Astrocyte (in vitro differentiated cells and primary cell): ENCODE data around the gene DDX1. TPM values are rescaled to one million over a fixed set of nuclear protein-coding genes. Genes with fewer than 3 reads are reported as not detected.

Experiments
- DNase-seq: peaks from one replicate; pipeline ENCODE4 v3.0.0-alpha.2; 2010; ENCODE audit warnings: low read depth
- FAIRE-seq: peaks from 2 replicates; lab custom pipeline; 2011; peaks lifted over from hg19 to GRCh38; lab: Jason Lieb, UNC
- H2AFZ ChIP-seq: 2 replicates; pipeline ENCODE4 v1.6.0; 2012; ENCODE audit warnings: low read depth, low read length, inconsistent platforms
- H3K27ac ChIP-seq: 2 replicates; pipeline ENCODE4 v1.5.1; 2011; ENCODE audit warnings: low read depth, low read length, inconsistent platforms
- H3K27me3 ChIP-seq: 2 replicates; pipeline ENCODE4 v1.6.0; 2011; ENCODE audit warnings: low read length, inconsistent platforms; ENCODE audit not compliant: insufficient read depth
- H3K36me3 ChIP-seq: 2 replicates; pipeline ENCODE4 v1.5.1; 2011; ENCODE audit warnings: low read length, inconsistent platforms; ENCODE audit not compliant: insufficient read depth
- H3K4me1 ChIP-seq: 2 replicates; pipeline ENCODE4 v1.5.1; 2011; ENCODE audit warnings: low read length, inconsistent platforms; ENCODE audit not compliant: insufficient read depth
- H3K4me2 ChIP-seq: 2 replicates; pipeline ENCODE4 v1.6.0; 2012; ENCODE audit warnings: low read length, inconsistent platforms
- H3K4me3 ChIP-seq: 2 replicates; pipeline ENCODE4 v1.5.1; 2011; ENCODE audit warnings: low read depth, mild to moderate bottlenecking, low read length, inconsistent platforms; ENCODE audit not compliant: insufficient read depth
- H3K79me2 ChIP-seq: 2 replicates; pipeline ENCODE4 v1.6.0; 2012; ENCODE audit warnings: mild to moderate bottlenecking, low read length, inconsistent platforms; ENCODE audit not compliant: insufficient read depth
- H3K9ac ChIP-seq: 2 replicates; pipeline ENCODE4 v1.6.0; 2012; ENCODE audit warnings: mild to moderate bottlenecking, low read length, inconsistent platforms
- H3K9me3 ChIP-seq: 2 replicates; pipeline ENCODE4 v1.5.1; 2012; ENCODE audit warnings: low read depth, mild to moderate bottlenecking, low read length, inconsistent platforms; ENCODE audit not compliant: insufficient read depth
- H4K20me1 ChIP-seq: 2 replicates; pipeline ENCODE4 v1.6.0; 2012; ENCODE audit warnings: low read length, inconsistent platforms; ENCODE audit not compliant: insufficient read depth
- H3K27ac Mint-ChIP-seq: one replicate; pipeline ENCODE4 v1.8.0; 2021; ENCODE audit warnings: mild to moderate bottlenecking, mixed read lengths; ENCODE audit not compliant: unreplicated experiment
- H3K27me3 Mint-ChIP-seq: one replicate; pipeline ENCODE4 v1.8.0; 2021; ENCODE audit warnings: low read depth, mixed read lengths; ENCODE audit not compliant: unreplicated experiment
- H3K36me3 Mint-ChIP-seq: one replicate; pipeline ENCODE4 v1.8.0; 2021; ENCODE audit warnings: low read depth, mixed read lengths; ENCODE audit not compliant: unreplicated experiment
- H3K4me1 Mint-ChIP-seq: one replicate; pipeline ENCODE4 v1.8.0; 2021; ENCODE audit warnings: low read depth, mixed read lengths; ENCODE audit not compliant: unreplicated experiment
- H3K4me3 Mint-ChIP-seq: one replicate; pipeline ENCODE4 v1.8.0; 2021; ENCODE audit warnings: mild to moderate bottlenecking, moderate library complexity, mixed read lengths; ENCODE audit not compliant: unreplicated experiment
- H3K9me3 Mint-ChIP-seq: one replicate; pipeline ENCODE4 v1.8.0; 2021; ENCODE audit warnings: mild to moderate bottlenecking, mixed read lengths; ENCODE audit not compliant: unreplicated experiment
- EZH2 ChIP-seq: IDR thresholded peaks from 2 replicates; pipeline ENCODE4 v1.6.1; 2012; ENCODE audit warnings: mild to moderate bottlenecking, low read length, inconsistent platforms; ENCODE audit not compliant: insufficient read depth
- total RNA-seq: library from RNA; stranded (reverse); gene quantifications from 2 replicates; pipeline ENCODE4 v1.2.1, GENCODE V29; 2021
- TF ChIP-seq, protein P1 (sequence below): IDR thresholded peaks from 2 replicates; pipeline ENCODE4 v1.5.1; 2011; ENCODE audit warnings: low read depth, mild to moderate bottlenecking, inconsistent platforms, low read length, moderate library complexity; ENCODE audit not compliant: insufficient read depth

Gene DDX1
- total RNA-seq, 1 donor from 2014 or later = 146 TPM

DNA sequence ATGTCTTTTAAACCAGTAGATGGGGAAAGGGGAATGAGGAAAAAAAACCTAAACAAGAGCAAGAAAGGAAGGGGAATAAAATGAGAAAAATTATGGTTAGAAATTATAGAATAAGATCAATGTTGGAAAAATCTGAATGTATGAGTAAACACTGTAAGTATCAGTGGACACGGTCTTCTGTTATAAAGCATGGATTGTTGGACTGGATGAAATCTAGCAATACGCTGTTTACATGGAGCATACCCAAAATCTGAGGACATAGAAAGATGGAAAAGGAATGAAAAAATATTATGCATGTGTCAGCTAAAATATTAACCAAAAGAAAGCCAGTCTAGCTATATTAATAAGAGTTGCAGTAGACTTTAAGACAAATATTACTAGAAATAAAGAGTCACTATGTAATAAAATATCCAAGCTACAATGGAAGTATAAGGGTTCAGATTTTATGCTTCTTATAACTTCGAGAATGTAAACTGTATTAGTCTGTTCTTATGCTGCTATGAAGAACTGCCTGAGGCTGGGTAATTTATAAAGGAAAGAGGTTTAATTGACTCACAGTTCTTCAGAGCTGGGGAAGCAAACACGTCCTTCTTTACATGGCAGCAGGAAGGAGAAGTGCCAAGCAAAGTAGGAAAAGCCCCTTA lies 32.4 kb downstream of the DDX1 start:
- H3K9me3 Mint-ChIP-seq = no peaks in the 10 kb centered on the region
- Histone ChIP-seq H3K27ac (no peak overlapping the region), H3K9me3 (no peaks in the 10 kb centered on the region), H3K79me2 (no peaks in the 10 kb centered on the region), H2AFZ (no peak overlapping the region), H3K4me1 (no peaks in the 10 kb centered on the region), H3K27me3 (no peaks in the 10 kb centered on the region), H3K4me2 (no peak overlapping the region), H3K9ac (no peak overlapping the region), H3K4me3 (no peak overlapping the region), H4K20me1 (peaks cover 6% of the 10 kb centered on the region), H3K36me3 (peaks cover 64% of the 10 kb centered on the region)
- H3K27ac Mint-ChIP-seq = no peak overlapping the region
- DNase-seq (no peak), FAIRE-seq (no peak)
- no peaks in the 10 kb centered on the region for H3K27me3 Mint-ChIP-seq
- no peak overlapping the region for H3K4me3 Mint-ChIP-seq
- no peaks in the 10 kb centered on the region for H3K4me1 Mint-ChIP-seq
- TF ChIP-seq, protein P1, sequence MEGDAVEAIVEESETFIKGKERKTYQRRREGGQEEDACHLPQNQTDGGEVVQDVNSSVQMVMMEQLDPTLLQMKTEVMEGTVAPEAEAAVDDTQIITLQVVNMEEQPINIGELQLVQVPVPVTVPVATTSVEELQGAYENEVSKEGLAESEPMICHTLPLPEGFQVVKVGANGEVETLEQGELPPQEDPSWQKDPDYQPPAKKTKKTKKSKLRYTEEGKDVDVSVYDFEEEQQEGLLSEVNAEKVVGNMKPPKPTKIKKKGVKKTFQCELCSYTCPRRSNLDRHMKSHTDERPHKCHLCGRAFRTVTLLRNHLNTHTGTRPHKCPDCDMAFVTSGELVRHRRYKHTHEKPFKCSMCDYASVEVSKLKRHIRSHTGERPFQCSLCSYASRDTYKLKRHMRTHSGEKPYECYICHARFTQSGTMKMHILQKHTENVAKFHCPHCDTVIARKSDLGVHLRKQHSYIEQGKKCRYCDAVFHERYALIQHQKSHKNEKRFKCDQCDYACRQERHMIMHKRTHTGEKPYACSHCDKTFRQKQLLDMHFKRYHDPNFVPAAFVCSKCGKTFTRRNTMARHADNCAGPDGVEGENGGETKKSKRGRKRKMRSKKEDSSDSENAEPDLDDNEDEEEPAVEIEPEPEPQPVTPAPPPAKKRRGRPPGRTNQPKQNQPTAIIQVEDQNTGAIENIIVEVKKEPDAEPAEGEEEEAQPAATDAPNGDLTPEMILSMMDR = no peak
- no peak for TF ChIP-seq EZH2
- H3K36me3 Mint-ChIP-seq = peaks cover 9% of the 10 kb centered on the region

DNA sequence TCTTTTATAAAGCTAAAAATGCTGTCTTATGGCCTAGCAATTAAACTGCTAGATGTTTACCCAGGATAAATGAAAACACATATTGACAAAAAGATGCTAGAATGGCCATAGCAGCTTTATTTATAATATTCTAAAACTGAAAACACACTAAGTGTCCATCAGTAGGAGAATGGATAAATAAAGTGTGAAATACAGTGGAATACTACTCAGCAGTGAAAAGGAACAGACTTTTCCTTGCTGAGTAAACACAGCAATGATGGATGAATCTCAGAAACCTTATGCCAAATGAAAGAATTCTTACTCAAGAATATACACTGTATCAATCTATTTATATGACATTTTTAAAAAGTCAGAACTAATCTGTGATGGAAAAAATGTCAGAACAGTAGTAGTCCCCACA lies 33.2 kb downstream of the DDX1 start:
- H3K36me3 Mint-ChIP-seq = peaks cover 7% of the 10 kb centered on the region
- Histone ChIP-seq H4K20me1 (peaks cover 6% of the 10 kb centered on the region), H2AFZ (no peak overlapping the region), H3K9ac (no peak overlapping the region), H3K36me3 (peaks cover 65% of the 10 kb centered on the region), H3K79me2 (no peaks in the 10 kb centered on the region), H3K27ac (no peak overlapping the region), H3K4me3 (no peak overlapping the region), H3K4me2 (no peak overlapping the region), H3K27me3 (no peaks in the 10 kb centered on the region), H3K4me1 (no peaks in the 10 kb centered on the region), H3K9me3 (no peaks in the 10 kb centered on the region)
- H3K9me3 Mint-ChIP-seq = no peaks in the 10 kb centered on the region
- TF ChIP-seq, protein P1 = no peak
- TF ChIP-seq EZH2 = no peak
- H3K27ac Mint-ChIP-seq = no peak overlapping the region
- no peaks in the 10 kb centered on the region for H3K4me1 Mint-ChIP-seq
- no peak for DNase-seq
- H3K27me3 Mint-ChIP-seq = no peaks in the 10 kb centered on the region
- H3K4me3 Mint-ChIP-seq = no peak overlapping the region
- FAIRE-seq = no peak

DNA sequence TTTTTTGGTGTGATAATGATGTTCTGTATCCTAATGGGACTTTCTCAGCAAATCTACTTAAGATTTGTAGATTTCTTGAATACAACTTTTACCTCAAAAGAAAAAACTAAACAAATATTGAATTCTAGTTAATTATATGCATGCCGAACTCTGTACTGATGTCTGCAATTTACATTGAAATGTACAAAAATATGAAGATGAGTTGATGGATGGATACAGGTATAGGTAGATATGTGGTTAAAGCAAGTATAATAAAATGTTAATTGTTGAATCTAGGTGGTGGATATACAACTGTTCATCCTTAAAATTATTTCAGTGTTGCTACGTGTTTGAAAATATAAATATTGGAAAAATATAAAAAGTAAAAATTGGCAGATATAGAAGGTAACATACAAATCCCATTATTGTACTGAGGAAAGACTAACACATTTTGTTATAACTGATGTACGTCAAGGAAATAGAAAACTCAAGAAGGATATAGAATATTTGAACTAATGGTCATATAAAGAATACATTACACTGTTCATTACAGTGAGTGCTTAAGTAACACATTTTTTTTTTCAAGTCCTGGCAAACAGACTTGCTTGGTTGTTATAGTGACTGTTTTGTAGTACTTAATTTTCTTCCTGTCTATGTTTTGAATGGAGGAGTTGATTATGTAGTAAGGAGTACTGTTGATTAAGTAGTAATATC lies 33.8 kb downstream of the DDX1 start:
- DNase-seq = no peak
- no peak overlapping the region for H3K4me3 ChIP-seq
- no peak overlapping the region for H3K27ac ChIP-seq
- no peaks in the 10 kb centered on the region for H3K79me2 ChIP-seq
- no peak overlapping the region for H2AFZ ChIP-seq
- H3K9me3 Mint-ChIP-seq = no peaks in the 10 kb centered on the region
- no peak overlapping the region for H3K27ac Mint-ChIP-seq
- peaks cover 65% of the 10 kb centered on the region for H3K36me3 ChIP-seq
- no peaks in the 10 kb centered on the region for H3K9me3 ChIP-seq
- no peak for TF ChIP-seq EZH2
- TF ChIP-seq, protein P1 = no peak
- no peak overlapping the region for H3K4me3 Mint-ChIP-seq
- H3K27me3 Mint-ChIP-seq = no peaks in the 10 kb centered on the region
- peaks cover 6% of the 10 kb centered on the region for H4K20me1 ChIP-seq
- no peaks in the 10 kb centered on the region for H3K27me3 ChIP-seq
- H3K4me2 ChIP-seq = no peak overlapping the region
- H3K36me3 Mint-ChIP-seq = peaks cover 7% of the 10 kb centered on the region
- no peaks in the 10 kb centered on the region for H3K4me1 ChIP-seq
- no peak overlapping the region for H3K9ac ChIP-seq
- FAIRE-seq = no peak
- no peaks in the 10 kb centered on the region for H3K4me1 Mint-ChIP-seq
